Erythroblast (primary cell): ENCODE data around the gene FAM219A.

Experiments
- GATA1 ChIP-seq: IDR thresholded peaks from 2 replicates; pipeline ENCODE4 v1.6.1; 2011; ENCODE audit warnings: low read depth, mild to moderate bottlenecking, control low read depth, low read length, moderate library complexity
- POLR2A ChIP-seq: IDR thresholded peaks from 2 replicates; pipeline ENCODE4 v1.6.1; 2011; ENCODE audit warnings: mild to moderate bottlenecking, low read length

- TF ChIP-seq POLR2A: no peak
- TF ChIP-seq GATA1: no peak
Measured at GRCh38 chr9:34446951-34447350, 11.4 kb downstream of the FAM219A start.
